OCI-LY7 (cell line): Measurements from ENCODE around the gene GTSE1. TPM values are rescaled to one million over a fixed set of nuclear protein-coding genes. Genes with fewer than 3 reads are reported as not detected.

ENCODE experiments used
- BruUV-seq: library from RNA; stranded (reverse); fragments of 400-500 nt; replicated peaks from 2 replicates; lab custom pipeline; 2021; lab: Mats Ljungman, UMichigan
- CTCF ChIA-PET: fragments of 300-600 bp; sonication (Branson Sonifier 250); formaldehyde crosslinking; loops from one replicate; lab custom pipeline; 2022; ENCODE audit warnings: antibody characterized with exemption; ENCODE audit not compliant: unreplicated experiment; lab: Charles Lee
- POLR2A ChIA-PET: fragments of 300-600 bp; sonication (Branson Sonifier 250); formaldehyde crosslinking; loops from one replicate; lab custom pipeline; 2022; ENCODE audit warnings: antibody characterized with exemption; lab: Charles Lee
- DNase-seq: peaks from one replicate; pipeline ENCODE4 v3.0.0-alpha.2; 2015; ENCODE audit warnings: low spot score
- H2AFZ ChIP-seq: fragments of 200-600 bp; sonication (generic), shearing (Covaris generic); 2 replicates; pipeline ENCODE4 v1.6.1; 2014; ENCODE audit warnings: mild to moderate bottlenecking, antibody characterized with exemption, low read length, moderate library complexity
- H3K27ac ChIP-seq: fragments of 200-600 bp; sonication (generic); 2 replicates; pipeline ENCODE4 v1.5.1; 2014; ENCODE audit warnings: mixed run types, low read depth, mild to moderate bottlenecking, moderate library complexity, low read length, inconsistent platforms; ENCODE audit not compliant: poor library complexity, severe bottlenecking
- H3K36me3 ChIP-seq: fragments of 200-600 bp; sonication (generic); 2 replicates; pipeline ENCODE4 v1.6.1; 2014; ENCODE audit warnings: mild to moderate bottlenecking, antibody characterized with exemption, low read length, moderate library complexity, mixed read lengths; ENCODE audit not compliant: insufficient read depth
- H3K4me1 ChIP-seq: fragments of 200-600 bp; sonication (generic); 2 replicates; pipeline ENCODE4 v1.5.1; 2014; ENCODE audit warnings: mild to moderate bottlenecking, low read length; ENCODE audit not compliant: insufficient read depth, poor library complexity, severe bottlenecking
- H3K4me2 ChIP-seq: fragments of 200-600 bp; sonication (generic); 2 replicates; pipeline ENCODE4 v1.6.1; 2014; ENCODE audit warnings: mild to moderate bottlenecking, low read length
- H3K4me3 ChIP-seq: fragments of 200-600 bp; sonication (generic); 2 replicates; pipeline ENCODE4 v1.5.1; 2014; ENCODE audit warnings: mild to moderate bottlenecking, low read depth, low read length; ENCODE audit not compliant: poor library complexity, severe bottlenecking
- H3K79me2 ChIP-seq: fragments of 200-600 bp; sonication (generic); 2 replicates; pipeline ENCODE4 v1.6.1; 2016; ENCODE audit warnings: low read depth, mild to moderate bottlenecking, low read length, moderate library complexity, mixed read lengths; ENCODE audit not compliant: insufficient read depth
- H3K9me2 ChIP-seq: fragments of 200-600 bp; sonication (generic); 2 replicates; pipeline ENCODE4 v1.6.1; 2016; ENCODE audit warnings: mild to moderate bottlenecking, low read length, mixed read lengths; ENCODE audit not compliant: insufficient read depth
- H3K9me3 ChIP-seq: fragments of 200-600 bp; sonication (generic); 2 replicates; pipeline ENCODE4 v1.6.1; 2014; ENCODE audit warnings: mild to moderate bottlenecking, mixed run types, low read length, mixed read lengths
- H4K20me1 ChIP-seq: fragments of 200-600 bp; sonication (generic); 2 replicates; pipeline ENCODE4 v1.6.1; 2014; ENCODE audit warnings: mild to moderate bottlenecking, antibody characterized with exemption, low read length, moderate library complexity, mixed read lengths; ENCODE audit not compliant: insufficient read depth
- EZH2phosphoT487 ChIP-seq: fragments of 200-600 bp; sonication (generic); IDR thresholded peaks from 2 replicates; pipeline ENCODE4 v1.6.1; 2018; ENCODE audit warnings: low read depth, borderline replicate concordance, mild to moderate bottlenecking, mixed run types, antibody characterized with exemption, low read length, moderate library complexity, mixed read lengths
- intact Hi-C: fragments of 100-400 bp; cut with micrococcal nuclease; formaldehyde crosslinking; loops from one replicate; pipeline ENCODE4 v1.10.0; 2022; ENCODE audit not compliant: unreplicated experiment
- total RNA-seq, 2 experiments: library from RNA; depleted of rRNA in 1 of 2; stranded (reverse); fragments of >200 nt in 1 of 2; shearing (Covaris generic) in 1 of 2; gene quantifications; 2 replicates each; pipeline ENCODE4 v1.2.3, GENCODE V29; 2014 to 2022
- TF ChIP-seq, protein P1 (sequence below): fragments of 200-600 bp; sonication (generic); conservative IDR thresholded peaks from 2 replicates; pipeline ENCODE4 v1.5.1; 2014; ENCODE audit warnings: mild to moderate bottlenecking, antibody characterized with exemption, low read length, moderate library complexity, mixed read lengths

The GTSE1 gene
- total RNA-seq, 2 experiments from 2014 or later = 54.7 to 109 TPM

DNA sequence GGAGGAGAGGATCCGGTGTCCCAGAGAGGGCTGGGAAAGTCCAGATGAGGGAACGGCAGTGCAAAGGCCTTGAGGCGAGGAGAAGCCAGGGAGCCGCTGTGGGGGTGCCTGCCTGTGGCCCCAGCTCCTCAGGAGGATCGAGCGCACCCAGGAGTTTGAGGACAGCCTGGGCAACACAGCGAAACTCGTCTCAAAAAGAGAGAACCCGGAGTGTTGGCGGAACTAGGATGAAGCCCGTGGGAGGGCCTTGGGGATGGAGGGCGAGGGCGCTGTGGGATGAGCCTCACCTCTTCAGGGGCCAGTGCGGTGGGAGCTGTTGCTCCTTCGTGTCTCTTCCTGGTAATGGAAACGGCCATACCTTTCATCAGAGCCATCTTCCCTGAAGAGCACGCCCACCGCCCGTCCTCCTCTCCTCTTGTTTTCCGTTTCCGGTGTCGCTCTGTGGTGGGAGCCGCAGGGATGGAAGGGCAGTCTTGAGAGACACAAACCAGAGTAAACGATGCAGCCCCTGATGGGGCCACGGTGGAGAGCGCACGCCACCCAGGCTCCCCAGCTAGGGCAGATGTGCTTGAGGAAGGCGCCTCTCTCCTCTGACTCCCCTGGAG, 54.6 kb downstream of the GTSE1 start:
- TF ChIP-seq, protein P1, sequence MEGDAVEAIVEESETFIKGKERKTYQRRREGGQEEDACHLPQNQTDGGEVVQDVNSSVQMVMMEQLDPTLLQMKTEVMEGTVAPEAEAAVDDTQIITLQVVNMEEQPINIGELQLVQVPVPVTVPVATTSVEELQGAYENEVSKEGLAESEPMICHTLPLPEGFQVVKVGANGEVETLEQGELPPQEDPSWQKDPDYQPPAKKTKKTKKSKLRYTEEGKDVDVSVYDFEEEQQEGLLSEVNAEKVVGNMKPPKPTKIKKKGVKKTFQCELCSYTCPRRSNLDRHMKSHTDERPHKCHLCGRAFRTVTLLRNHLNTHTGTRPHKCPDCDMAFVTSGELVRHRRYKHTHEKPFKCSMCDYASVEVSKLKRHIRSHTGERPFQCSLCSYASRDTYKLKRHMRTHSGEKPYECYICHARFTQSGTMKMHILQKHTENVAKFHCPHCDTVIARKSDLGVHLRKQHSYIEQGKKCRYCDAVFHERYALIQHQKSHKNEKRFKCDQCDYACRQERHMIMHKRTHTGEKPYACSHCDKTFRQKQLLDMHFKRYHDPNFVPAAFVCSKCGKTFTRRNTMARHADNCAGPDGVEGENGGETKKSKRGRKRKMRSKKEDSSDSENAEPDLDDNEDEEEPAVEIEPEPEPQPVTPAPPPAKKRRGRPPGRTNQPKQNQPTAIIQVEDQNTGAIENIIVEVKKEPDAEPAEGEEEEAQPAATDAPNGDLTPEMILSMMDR = no peak
- no peak for TF ChIP-seq EZH2phosphoT487
- H3K79me2 ChIP-seq = no peaks in the 10 kb centered on the region
- BruUV-seq = no TSS peak
- no peak for DNase-seq
- no peak overlapping the region for H3K27ac ChIP-seq
- POLR2A ChIA-PET = no interaction called here
- H3K9me3 ChIP-seq = no peaks in the 10 kb centered on the region
- H2AFZ ChIP-seq = no peak overlapping the region
- no peaks in the 10 kb centered on the region for H3K4me1 ChIP-seq
- H3K4me3 ChIP-seq = no peak overlapping the region
- 0 out of 2 replicates have a peak, but pooled peaks cover 6% of the 10 kb centered on the region for H4K20me1 ChIP-seq
- intact Hi-C loops = no loop called here
- H3K36me3 ChIP-seq = peaks cover 93% of the 10 kb centered on the region
- CTCF ChIA-PET = no interaction called here
- no peak overlapping the region for H3K4me2 ChIP-seq
- H3K9me2 ChIP-seq = no peaks in the 10 kb centered on the region

DNA sequence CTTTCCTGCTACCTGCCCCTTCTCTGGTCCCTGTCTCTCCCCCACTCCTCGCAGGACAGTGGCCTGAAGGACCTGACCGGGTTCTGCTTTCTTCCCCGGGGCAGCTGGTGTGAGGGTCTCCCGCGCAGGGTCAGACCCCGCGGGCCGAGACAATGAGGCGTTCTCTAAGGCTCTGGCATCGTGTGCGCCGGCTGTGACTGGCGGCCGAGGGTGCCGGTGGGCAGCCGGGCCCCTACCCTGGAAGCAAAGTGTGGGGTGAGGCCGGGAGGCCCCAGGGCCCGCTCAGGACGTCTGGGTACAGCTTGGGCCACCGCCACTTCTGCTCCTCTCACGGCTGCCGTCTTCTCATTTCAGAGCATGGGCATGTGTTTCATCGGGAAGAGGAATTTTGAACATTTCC, 55.1 kb downstream of the GTSE1 start:
- ChIA-PET POLR2A (no interaction called here), CTCF (no interaction called here)
- H3K4me3 ChIP-seq = no peak overlapping the region
- H3K79me2 ChIP-seq = no peaks in the 10 kb centered on the region
- H3K9me3 ChIP-seq = no peaks in the 10 kb centered on the region
- BruUV-seq = no TSS peak
- DNase-seq = no peak
- H3K27ac ChIP-seq = no peak overlapping the region
- H3K36me3 ChIP-seq = peaks cover 93% of the 10 kb centered on the region
- intact Hi-C loops = no loop called here
- 0 out of 2 replicates have a peak, but pooled peaks cover 6% of the 10 kb centered on the region for H4K20me1 ChIP-seq
- no peaks in the 10 kb centered on the region for H3K4me1 ChIP-seq
- H3K9me2 ChIP-seq = no peaks in the 10 kb centered on the region
- no peak overlapping the region for H3K4me2 ChIP-seq
- no peak overlapping the region for H2AFZ ChIP-seq
- TF ChIP-seq, protein P1 = no peak
- TF ChIP-seq EZH2phosphoT487 = no peak

DNA sequence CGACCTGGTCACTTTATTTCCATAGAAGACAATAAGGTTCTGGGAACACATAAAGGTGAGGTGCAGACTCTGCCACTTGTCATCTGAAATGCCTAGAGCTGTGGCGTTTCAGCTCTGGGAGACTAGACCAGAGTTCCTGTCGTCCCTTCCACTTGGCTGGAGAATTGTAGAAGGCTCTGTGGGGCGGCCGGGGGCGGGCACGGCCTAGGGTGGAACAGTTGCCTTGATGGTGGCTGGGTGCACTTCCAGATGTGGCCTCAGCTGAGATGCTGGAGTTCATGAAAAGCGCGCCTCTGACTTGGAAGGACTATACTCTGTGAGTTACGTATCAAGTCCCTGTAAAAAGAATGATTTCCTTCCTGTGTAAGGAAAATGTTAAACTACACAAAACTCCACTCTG, 55.6 kb downstream of the GTSE1 start:
- POLR2A ChIA-PET = no interaction called here
- intact Hi-C loops = no loop called here
- H3K4me2 ChIP-seq = no peak overlapping the region

More for the DNA sequence above, 55.6 kb downstream of the GTSE1 start:
- Histone ChIP-seq H3K27ac (no peak overlapping the region), H3K79me2 (no peaks in the 10 kb centered on the region), H2AFZ (no peak overlapping the region), H3K9me2 (no peaks in the 10 kb centered on the region), H3K4me3 (no peak overlapping the region), H3K4me1 (no peaks in the 10 kb centered on the region), H3K36me3 (peaks cover 94% of the 10 kb centered on the region), H4K20me1 (0 out of 2 replicates have a peak, but pooled peaks cover 6% of the 10 kb centered on the region), H3K9me3 (no peaks in the 10 kb centered on the region)
- DNase-seq = no peak
- CTCF ChIA-PET = no interaction called here
- BruUV-seq = no TSS peak
- TF ChIP-seq, protein P1 = no peak
- TF ChIP-seq EZH2phosphoT487 = no peak
